WI38 (cell line): ENCODE measurements around the gene NHLRC4.

Experiments
- H3K4me3 ChIP-seq: 2 replicates; pipeline ENCODE4 v1.5.1; 2011; ENCODE audit warnings: low read depth, mild to moderate bottlenecking, control low read depth, low read length
- CTCF ChIP-seq: IDR thresholded peaks from 2 replicates; pipeline ENCODE4 v1.5.1; 2012; ENCODE audit warnings: low read depth, mild to moderate bottlenecking, control low read depth, low read length

The NHLRC4 gene

GRCh38 chr16:616733-617586 is 50.2 kb downstream of the NHLRC4 start:
- no peak overlapping the region for H3K4me3 ChIP-seq
- TF ChIP-seq CTCF: no peak

- no peak overlapping the region for H3K4me3 ChIP-seq
- no peak for TF ChIP-seq CTCF
These were observed 51.0 kb downstream of the NHLRC4 start for GRCh38 chr16:617855-618254.
